ENCODE data around the gene RTP3. TPM values are rescaled to one million over a fixed set of nuclear protein-coding genes. Genes with fewer than 3 reads are reported as not detected.

Gene RTP3
- total RNA-seq, 1 experiment from 2014 or later, result not detected

DNA sequence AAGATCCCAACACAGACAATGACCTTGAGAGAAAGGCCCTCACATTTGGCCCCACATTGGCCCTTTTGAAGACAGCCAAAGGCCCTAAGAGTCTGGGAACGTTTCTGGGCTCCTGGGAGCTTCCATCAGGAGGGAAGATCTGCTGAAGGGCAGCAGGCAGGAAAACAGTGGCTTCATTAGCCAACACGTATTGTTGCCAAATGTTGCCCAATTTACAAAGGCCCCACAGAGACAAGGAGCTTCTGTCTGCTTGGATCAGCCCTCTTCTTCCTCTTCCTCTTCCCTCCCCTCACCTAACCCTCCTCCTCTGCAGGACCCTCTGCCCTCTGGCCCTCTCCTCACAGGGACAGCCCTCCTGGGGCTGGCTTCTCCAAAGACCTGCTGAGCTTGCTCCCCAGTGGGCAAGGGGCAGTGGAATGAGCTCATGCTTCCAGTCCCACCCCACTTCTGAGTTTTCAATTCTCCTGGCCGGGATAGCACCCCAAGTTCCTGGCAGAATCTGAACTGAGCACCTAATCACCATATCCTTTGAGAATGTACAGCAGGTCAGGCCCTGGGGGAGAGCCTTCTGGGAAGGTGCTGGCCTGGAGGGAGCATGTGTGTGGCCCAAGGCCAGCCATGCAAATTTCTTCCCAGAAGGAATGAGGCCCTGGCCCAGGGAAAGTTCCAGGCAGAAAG is 28.0 kb upstream of the RTP3 start:
- no TSS peak for BruUV-seq (replicated peaks)
- H3K36me3 ChIP-seq (ENCODE audit: control insufficient read depth in 1 of 2, insufficient read depth in 2 of 2, low read length in 2 of 2), result no peaks in the 10 kb centered on the region
- no peak overlapping the region for H3K27ac ChIP-seq (ENCODE audit: low read depth, low read length)
- no peak overlapping the region for H2AFZ ChIP-seq (ENCODE audit: low read depth, low read length, poor library complexity, severe bottlenecking)
- no peak for DNase-seq (ENCODE audit: low read depth, low spot score)
- peaks cover 12% of the 10 kb centered on the region; the same call in 1 of the 2 replicates for H3K27me3 ChIP-seq (ENCODE audit: insufficient read depth, low read length)
- H3K4me3 ChIP-seq (replicated peaks in 1 of 2; ENCODE audit: low read depth in 1 of 2, low read length in 2 of 2), result no peak overlapping the region
- no peaks in the 10 kb centered on the region for H3K9me3 ChIP-seq (ENCODE audit: control insufficient read depth in 1 of 2, insufficient read depth in 1 of 2, low read depth in 1 of 2, low read length in 2 of 2)
- H4K20me1 ChIP-seq (ENCODE audit: insufficient read depth), result no peaks in the 10 kb centered on the region
- POLR2A ChIA-PET, result no interaction called here
- intact Hi-C loops (cut with micrococcal nuclease), result no loop called here
- CTCF ChIA-PET, result interaction anchor here (2.1 kb wide), 1 partner anchor 19 kb away, joined by 8 read pairs; no protein-coding TSS in a partner anchor
- H3K9me2 ChIP-seq (ENCODE audit: insufficient read depth), result no peaks in the 10 kb centered on the region
- RAD21 ChIA-PET (ENCODE audit: low non-redundant PET in 1 of 2, low total read pairs in 2 of 2, uncharacterized antibody in 2 of 2, unreplicated experiment in 2 of 2), result no interaction called here
- no peaks in the 10 kb centered on the region for H3K79me2 ChIP-seq (ENCODE audit: insufficient read depth, low read length)
- ATAC-seq, result no peak
- H3K4me2 ChIP-seq (ENCODE audit: low read length), result no peak overlapping the region
- H3K9ac ChIP-seq (ENCODE audit: low read length), result no peak overlapping the region
- TF ChIP-seq EGR1 (IDR thresholded peaks at IDR 0.05; ENCODE audit: low read depth) (no peak), ZNF274 (IDR thresholded peaks at IDR 0.05; ENCODE audit: low read depth, low read length) (no peak), JUND (IDR thresholded peaks at IDR 0.05) (no peak), YY1 (IDR thresholded peaks at IDR 0.05; ENCODE audit: extremely low read depth, insufficient replicate concordance, low read depth, low read length) (no peak)
- no peaks in the 10 kb centered on the region for H3K4me1 ChIP-seq (ENCODE audit: control insufficient read depth in 1 of 2, insufficient read depth in 2 of 2, low read length in 2 of 2)

DNA sequence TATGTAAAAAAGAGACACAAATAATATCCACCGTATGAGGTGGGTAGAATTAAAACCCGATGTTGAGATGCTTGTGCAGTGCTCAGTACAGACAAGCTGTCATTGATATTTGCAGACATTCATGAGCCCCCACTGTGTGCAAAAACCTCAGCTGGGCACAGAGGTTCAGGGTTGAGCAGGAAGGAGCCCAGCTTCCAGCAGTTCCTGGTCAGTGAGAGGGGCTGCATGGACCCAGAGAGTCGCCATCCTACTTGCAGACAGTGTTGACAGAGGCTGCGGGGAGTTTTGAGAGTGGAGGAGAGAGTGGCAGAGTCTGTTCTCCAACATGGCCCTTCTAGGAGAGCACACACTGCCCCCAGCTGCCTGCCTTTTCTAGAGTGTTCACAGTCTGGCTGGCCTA is 26.9 kb upstream of the RTP3 start:
- no peaks in the 10 kb centered on the region for H3K36me3 ChIP-seq (ENCODE audit: control insufficient read depth in 1 of 2, insufficient read depth in 2 of 2, low read length in 2 of 2)
- H3K79me2 ChIP-seq (ENCODE audit: insufficient read depth, low read length), result no peaks in the 10 kb centered on the region
- DNase-seq (ENCODE audit: low read depth, low spot score), result no peak
- BruUV-seq (replicated peaks), result no TSS peak
- H3K9me3 ChIP-seq (ENCODE audit: control insufficient read depth in 1 of 2, insufficient read depth in 1 of 2, low read depth in 1 of 2, low read length in 2 of 2), result no peaks in the 10 kb centered on the region
- H3K27me3 ChIP-seq (ENCODE audit: insufficient read depth, low read length), result peaks cover 9% of the 10 kb centered on the region; the same call in 1 of the 2 replicates
- intact Hi-C loops (cut with micrococcal nuclease), result no loop called here
- no peak overlapping the region for H2AFZ ChIP-seq (ENCODE audit: low read depth, low read length, poor library complexity, severe bottlenecking)
- no peak overlapping the region for H3K4me3 ChIP-seq (replicated peaks in 1 of 2; ENCODE audit: low read depth in 1 of 2, low read length in 2 of 2)
- TF ChIP-seq, protein P1, sequence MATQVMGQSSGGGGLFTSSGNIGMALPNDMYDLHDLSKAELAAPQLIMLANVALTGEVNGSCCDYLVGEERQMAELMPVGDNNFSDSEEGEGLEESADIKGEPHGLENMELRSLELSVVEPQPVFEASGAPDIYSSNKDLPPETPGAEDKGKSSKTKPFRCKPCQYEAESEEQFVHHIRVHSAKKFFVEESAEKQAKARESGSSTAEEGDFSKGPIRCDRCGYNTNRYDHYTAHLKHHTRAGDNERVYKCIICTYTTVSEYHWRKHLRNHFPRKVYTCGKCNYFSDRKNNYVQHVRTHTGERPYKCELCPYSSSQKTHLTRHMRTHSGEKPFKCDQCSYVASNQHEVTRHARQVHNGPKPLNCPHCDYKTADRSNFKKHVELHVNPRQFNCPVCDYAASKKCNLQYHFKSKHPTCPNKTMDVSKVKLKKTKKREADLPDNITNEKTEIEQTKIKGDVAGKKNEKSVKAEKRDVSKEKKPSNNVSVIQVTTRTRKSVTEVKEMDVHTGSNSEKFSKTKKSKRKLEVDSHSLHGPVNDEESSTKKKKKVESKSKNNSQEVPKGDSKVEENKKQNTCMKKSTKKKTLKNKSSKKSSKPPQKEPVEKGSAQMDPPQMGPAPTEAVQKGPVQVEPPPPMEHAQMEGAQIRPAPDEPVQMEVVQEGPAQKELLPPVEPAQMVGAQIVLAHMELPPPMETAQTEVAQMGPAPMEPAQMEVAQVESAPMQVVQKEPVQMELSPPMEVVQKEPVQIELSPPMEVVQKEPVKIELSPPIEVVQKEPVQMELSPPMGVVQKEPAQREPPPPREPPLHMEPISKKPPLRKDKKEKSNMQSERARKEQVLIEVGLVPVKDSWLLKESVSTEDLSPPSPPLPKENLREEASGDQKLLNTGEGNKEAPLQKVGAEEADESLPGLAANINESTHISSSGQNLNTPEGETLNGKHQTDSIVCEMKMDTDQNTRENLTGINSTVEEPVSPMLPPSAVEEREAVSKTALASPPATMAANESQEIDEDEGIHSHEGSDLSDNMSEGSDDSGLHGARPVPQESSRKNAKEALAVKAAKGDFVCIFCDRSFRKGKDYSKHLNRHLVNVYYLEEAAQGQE (IDR thresholded peaks at IDR 0.05; ENCODE audit: low read depth), result no peak
- TF ChIP-seq, protein P2, sequence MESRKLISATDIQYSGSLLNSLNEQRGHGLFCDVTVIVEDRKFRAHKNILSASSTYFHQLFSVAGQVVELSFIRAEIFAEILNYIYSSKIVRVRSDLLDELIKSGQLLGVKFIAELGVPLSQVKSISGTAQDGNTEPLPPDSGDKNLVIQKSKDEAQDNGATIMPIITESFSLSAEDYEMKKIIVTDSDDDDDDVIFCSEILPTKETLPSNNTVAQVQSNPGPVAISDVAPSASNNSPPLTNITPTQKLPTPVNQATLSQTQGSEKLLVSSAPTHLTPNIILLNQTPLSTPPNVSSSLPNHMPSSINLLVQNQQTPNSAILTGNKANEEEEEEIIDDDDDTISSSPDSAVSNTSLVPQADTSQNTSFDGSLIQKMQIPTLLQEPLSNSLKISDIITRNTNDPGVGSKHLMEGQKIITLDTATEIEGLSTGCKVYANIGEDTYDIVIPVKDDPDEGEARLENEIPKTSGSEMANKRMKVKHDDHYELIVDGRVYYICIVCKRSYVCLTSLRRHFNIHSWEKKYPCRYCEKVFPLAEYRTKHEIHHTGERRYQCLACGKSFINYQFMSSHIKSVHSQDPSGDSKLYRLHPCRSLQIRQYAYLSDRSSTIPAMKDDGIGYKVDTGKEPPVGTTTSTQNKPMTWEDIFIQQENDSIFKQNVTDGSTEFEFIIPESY (IDR thresholded peaks at IDR 0.05; ENCODE audit: extremely low read depth, insufficient replicate concordance, low read length), result no peak
- H4K20me1 ChIP-seq (ENCODE audit: insufficient read depth), result no peaks in the 10 kb centered on the region
- no peaks in the 10 kb centered on the region for H3K9me2 ChIP-seq (ENCODE audit: insufficient read depth)
- POLR2A ChIA-PET, result no interaction called here
- no peak overlapping the region for H3K4me2 ChIP-seq (ENCODE audit: low read length)
- CTCF ChIA-PET, result no interaction called here
- H3K9ac ChIP-seq (ENCODE audit: low read length), result no peak overlapping the region
- ATAC-seq, result no peak
- H3K27ac ChIP-seq (ENCODE audit: low read depth, low read length), result no peak overlapping the region
- RAD21 ChIA-PET (ENCODE audit: low non-redundant PET in 1 of 2, low total read pairs in 2 of 2, uncharacterized antibody in 2 of 2, unreplicated experiment in 2 of 2), result no interaction called here
- no peaks in the 10 kb centered on the region for H3K4me1 ChIP-seq (ENCODE audit: control insufficient read depth in 1 of 2, insufficient read depth in 2 of 2, low read length in 2 of 2)
